K562 treated with DMSO at 1 percent for 48 hours (cell line): ENCODE data around the gene ADSL. TPM values are rescaled to one million over a fixed set of nuclear protein-coding genes. Genes with fewer than 3 reads are reported as not detected.

Experiments
- total RNA-seq: library from RNA; unstranded; fragments of 300-600 nt; gene quantifications from 2 replicates; pipeline ENCODE4 v1.2.3, GENCODE V29; 2022; ENCODE audit warnings: low replicate concordance; ENCODE audit errors: extremely low read depth

ADSL gene
- not detected in 2 replicates for total RNA-seq

GRCh38 chr22:40346185-40347118 lies at the start of gene ADSL:
Gene ADSL, plus strand, starts transcription at chr22:40346500. Its CDS starts 59 bp downstream, at chr22:40346559.

Other genes with a start within 250 kb of the ADSL start
- gene TNRC6B, start 168.6 kb upstream of the ADSL start, total RNA-seq = 21.1 TPM in 1 of 2 replicates, not detected in the other
- not detected in 2 replicates for gene SGSM3, start 24.1 kb downstream of the ADSL start, total RNA-seq